HepG2 (cell line): ENCODE data around the gene FAM111A. TPM values are rescaled to one million over a fixed set of nuclear protein-coding genes. Genes with fewer than 3 reads are reported as not detected.

Experiments used
- ATF7 ChIP-seq, 2 experiments: fragments of 450-650 bp in 1 of 2; sonication (generic) in 1 of 2; formaldehyde crosslinking in 1 of 2; IDR thresholded peaks; 2 replicates each; pipeline versions ENCODE4 v1.4.0 to v1.6.1; 2016 to 2020; ENCODE audit warnings: antibody characterized with exemption in 1 of 2, mild to moderate bottlenecking in 1 of 2, missing genetic modification reagents in 1 of 2
- CERS6 ChIP-seq: sonication (generic); formaldehyde crosslinking; IDR thresholded peaks from 2 replicates; pipeline ENCODE4 v1.5.0; 2020; ENCODE audit warnings: missing genetic modification reagents
- E2F5 ChIP-seq: sonication (generic); formaldehyde crosslinking; conservative IDR thresholded peaks from 2 replicates; pipeline ENCODE4 v1.4.0; 2020; ENCODE audit warnings: missing genetic modification reagents
- HIVEP1 ChIP-seq: sonication (generic); formaldehyde crosslinking; IDR thresholded peaks from 2 replicates; pipeline ENCODE4 v1.4.0; 2020; ENCODE audit warnings: mild to moderate bottlenecking, missing genetic modification reagents
- HNF4G ChIP-seq, 2 experiments: sonication (generic) in 1 of 2; formaldehyde crosslinking in 1 of 2; IDR thresholded peaks; 2 replicates each; pipeline versions ENCODE4 v1.4.0 to v1.6.1; 2011 to 2020; ENCODE audit warnings: borderline replicate concordance in 2 of 2, low read depth in 2 of 2, mild to moderate bottlenecking in 2 of 2, low read length in 1 of 2, missing genetic modification reagents in 1 of 2, moderate library complexity in 1 of 2
- HOXD1 ChIP-seq: sonication (generic); formaldehyde crosslinking; IDR thresholded peaks from 2 replicates; pipeline ENCODE4 v1.5.0; 2020; ENCODE audit warnings: missing genetic modification reagents
- IRF2 ChIP-seq: IDR thresholded peaks from 2 replicates; pipeline ENCODE4 v1.6.1; 2018; ENCODE audit warnings: missing genetic modification reagents, missing compliant biosample characterization
- KDM3A ChIP-seq: IDR thresholded peaks from 2 replicates; pipeline ENCODE4 v1.6.1; 2018; ENCODE audit warnings: low read depth, missing compliant biosample characterization
- KLF12 ChIP-seq: sonication (generic); formaldehyde crosslinking; IDR thresholded peaks from 2 replicates; pipeline ENCODE4 v1.4.0; 2020; ENCODE audit warnings: missing genetic modification reagents, borderline replicate concordance
- MAFG ChIP-seq: sonication (generic); formaldehyde crosslinking; IDR thresholded peaks from 2 replicates; pipeline ENCODE4 v1.5.1; 2020; ENCODE audit warnings: mild to moderate bottlenecking, missing genetic modification reagents
- MED1 ChIP-seq: sonication (generic); formaldehyde crosslinking; IDR thresholded peaks from 2 replicates; pipeline ENCODE4 v1.4.0; 2020; ENCODE audit warnings: missing genetic modification reagents
- MYC ChIP-seq: sonication (generic); formaldehyde crosslinking; IDR thresholded peaks from 2 replicates; pipeline ENCODE4 v1.9.0; 2021; ENCODE audit warnings: missing genetic modification reagents, borderline replicate concordance
- REL ChIP-seq: sonication (generic); formaldehyde crosslinking; conservative IDR thresholded peaks from 2 replicates; pipeline ENCODE4 v1.8.0; 2022; ENCODE audit warnings: mild to moderate bottlenecking, missing genetic modification reagents, moderate library complexity
- SATB2 ChIP-seq: sonication (generic); formaldehyde crosslinking; IDR thresholded peaks from 2 replicates; pipeline ENCODE4 v1.5.0; 2020; ENCODE audit warnings: missing genetic modification reagents
- SKI ChIP-seq: fragments of 450-650 bp; IDR thresholded peaks from one replicate; pipeline ENCODE4 v1.6.1; 2018; ENCODE audit warnings: mild to moderate bottlenecking; ENCODE audit not compliant: partially characterized antibody
- SMAD3 ChIP-seq: sonication (generic); formaldehyde crosslinking; IDR thresholded peaks from 2 replicates; pipeline ENCODE4 v1.4.0; 2020; ENCODE audit warnings: missing genetic modification reagents
- SNAI1 ChIP-seq: sonication (generic); formaldehyde crosslinking; IDR thresholded peaks from 2 replicates; pipeline ENCODE4 v1.5.0; 2020; ENCODE audit warnings: mild to moderate bottlenecking, missing genetic modification reagents, borderline replicate concordance
- SNAPC2 ChIP-seq: sonication (generic); formaldehyde crosslinking; IDR thresholded peaks from 2 replicates; pipeline ENCODE4 v1.8.1; 2022; ENCODE audit warnings: mild to moderate bottlenecking, missing genetic modification reagents
- ZNF687 ChIP-seq: sonication (generic); formaldehyde crosslinking; IDR thresholded peaks from 2 replicates; pipeline ENCODE4 v1.5.1; 2020; ENCODE audit warnings: mild to moderate bottlenecking, missing genetic modification reagents, moderate library complexity
- ZNF747 ChIP-seq: sonication (generic); formaldehyde crosslinking; IDR thresholded peaks from 2 replicates; pipeline ENCODE4 v1.8.1; 2023; ENCODE audit warnings: missing genetic modification reagents, mild to moderate bottlenecking, borderline replicate concordance
- ZNF770 ChIP-seq: sonication (generic); formaldehyde crosslinking; IDR thresholded peaks from 2 replicates; pipeline ENCODE4 v1.5.0; 2020; ENCODE audit warnings: mild to moderate bottlenecking, missing genetic modification reagents
- polyA plus RNA-seq, 8 experiments: library from polyadenylated mRNA; depleted of rRNA in 3 of 8; stranded (reverse) in 7 of 8; unstranded in 1 of 8; fragments of >200 nt; fragmentation: Illumina TruSeq in 4 of 8; extraction: Trizol in 4 of 8; gene quantifications; 2 replicates each; pipeline versions ENCODE4 v1.2.1 to v1.2.3, GENCODE V29; 2011 to 2016; ENCODE audit warnings: low read depth in 4 of 8, missing spikeins in 1 of 8, mixed read lengths in 1 of 8; ENCODE audit not compliant: insufficient read depth in 1 of 8
- total RNA-seq, 5 experiments: library from RNA; depleted of rRNA; stranded (reverse); fragments of >200 nt; fragmentation: Illumina TruSeq; extraction: Trizol; gene quantifications; 2 replicates each; pipeline ENCODE4 v1.2.3, GENCODE V29; 2016; ENCODE audit warnings: low read depth in 1 of 5

FAM111A gene
- total and polyA plus RNA-seq, 2 of the 13 experiments (the other 11 are each of a cell fraction or from before 2014, with no cell fraction given): 3.2 to 13.5 TPM

- TF ChIP-seq HNF4G (IDR thresholded peaks at IDR 0.05; ENCODE audit: borderline replicate concordance, low read depth, low read length) (peak; percentile 65), HNF4G (CRISPR knock-in tag; IDR thresholded peaks at IDR 0.05; ENCODE audit: borderline replicate concordance, low read depth) (no peak), ZNF770 (CRISPR knock-in tag) (no peak), MAFG (CRISPR knock-in tag) (no peak), IRF2 (CRISPR knock-in tag) (0 out of 2 replicates have a peak, but pooled peaks have one; percentile 15), SMAD3 (CRISPR knock-in tag) (no peak), MYC (CRISPR knock-in tag) (no peak), HOXD1 (no peak), KLF12 (CRISPR knock-in tag) (no peak), E2F5 (CRISPR knock-in tag) (no peak), SNAPC2 (CRISPR knock-in tag) (no peak), CERS6 (CRISPR knock-in tag) (no peak), REL (CRISPR knock-in tag) (no peak), HIVEP1 (no peak), SNAI1 (CRISPR knock-in tag) (no peak), ZNF747 (CRISPR knock-in tag) (no peak), MED1 (CRISPR knock-in tag) (no peak), ZNF687 (CRISPR knock-in tag) (no peak), KDM3A (CRISPR knock-in tag) (no peak), ATF7 (IDR thresholded peaks at IDR 0.05) (no peak), ATF7 (CRISPR knock-in tag; IDR thresholded peaks at IDR 0.05) (no peak), SATB2 (CRISPR knock-in tag) (no peak), SKI (no peak)
Measured at GRCh38 chr11:59174664-59175033, 32.0 kb downstream of the FAM111A start (continued).
